DND-41 (cell line): ENCODE results near the gene RARRES1.

ENCODE experiments used
- ATAC-seq: fragments of 200-7000 bp; cut with Tn5 transposase; 3 replicates; pipeline ENCODE4 v1.9.1; 2021; ENCODE audit warnings: low read depth; ENCODE audit not compliant: insufficient read depth
- DNase-seq: peaks from one replicate; pipeline ENCODE4 v3.0.0-alpha.2; 2020
- H2AFZ ChIP-seq: 2 replicates; pipeline ENCODE4 v1.6.0; 2012; ENCODE audit warnings: low read depth, low read length
- H3K27ac ChIP-seq: 2 replicates; pipeline ENCODE4 v1.5.1; 2012; ENCODE audit warnings: low read length, inconsistent platforms
- H3K27me3 ChIP-seq: fragments of 200-600 bp; sonication (generic); 2 replicates; pipeline ENCODE4 v1.6.0; 2012; ENCODE audit warnings: low read length, mild to moderate bottlenecking, inconsistent platforms; ENCODE audit not compliant: insufficient read depth, poor library complexity
- H3K36me3 ChIP-seq: 2 replicates; pipeline ENCODE4 v1.5.1; 2012; ENCODE audit warnings: low read length, inconsistent platforms; ENCODE audit not compliant: insufficient read depth
- H3K4me1 ChIP-seq: 2 replicates; pipeline ENCODE4 v1.5.1; 2012; ENCODE audit warnings: mild to moderate bottlenecking, low read length; ENCODE audit not compliant: insufficient read depth
- H3K4me2 ChIP-seq: 2 replicates; pipeline ENCODE4 v1.6.0; 2012; ENCODE audit warnings: mild to moderate bottlenecking, moderate library complexity, low read length, inconsistent platforms; ENCODE audit not compliant: insufficient read depth
- H3K4me3 ChIP-seq, 2 experiments: fragments of 200-600 bp in 1 of 2; shearing (Covaris generic) in 1 of 2; 2 replicates each; pipeline ENCODE4 v1.5.1; 2012 to 2016; ENCODE audit warnings: inconsistent platforms in 2 of 2, low read length in 2 of 2, mild to moderate bottlenecking in 2 of 2, low read depth in 1 of 2, moderate library complexity in 1 of 2
- H3K79me2 ChIP-seq: 2 replicates; pipeline ENCODE4 v1.6.0; 2012; ENCODE audit warnings: low read length, inconsistent platforms; ENCODE audit not compliant: insufficient read depth
- H3K9ac ChIP-seq: 2 replicates; pipeline ENCODE4 v1.6.0; 2012; ENCODE audit warnings: low read depth, mild to moderate bottlenecking, inconsistent platforms, low read length, moderate library complexity
- H3K9me3 ChIP-seq: 2 replicates; pipeline ENCODE4 v1.5.1; 2012; ENCODE audit warnings: low read length, moderate library complexity, mild to moderate bottlenecking, inconsistent platforms; ENCODE audit not compliant: insufficient read depth, severe bottlenecking
- H4K20me1 ChIP-seq: 2 replicates; pipeline ENCODE4 v1.6.0; 2012; ENCODE audit warnings: low read length; ENCODE audit not compliant: insufficient read depth
- EZH2 ChIP-seq: IDR thresholded peaks from 3 replicates; pipeline ENCODE4 v1.6.1; 2012; ENCODE audit warnings: borderline replicate concordance, low read depth, mild to moderate bottlenecking, moderate library complexity, low read length, inconsistent platforms; ENCODE audit not compliant: severe bottlenecking
- TF ChIP-seq, protein P1 (sequence below): IDR thresholded peaks from 2 replicates; pipeline ENCODE4 v1.5.1; 2012; ENCODE audit warnings: borderline replicate concordance, low read length, moderate library complexity, mild to moderate bottlenecking; ENCODE audit not compliant: poor library complexity, severe bottlenecking; ENCODE audit errors: extremely low read depth

RARRES1 gene

GRCh38 chr3:158678687-158679086 lies 53.6 kb downstream of the RARRES1 start:
- no peak overlapping the region for H3K27ac ChIP-seq
- TF ChIP-seq, protein P1, sequence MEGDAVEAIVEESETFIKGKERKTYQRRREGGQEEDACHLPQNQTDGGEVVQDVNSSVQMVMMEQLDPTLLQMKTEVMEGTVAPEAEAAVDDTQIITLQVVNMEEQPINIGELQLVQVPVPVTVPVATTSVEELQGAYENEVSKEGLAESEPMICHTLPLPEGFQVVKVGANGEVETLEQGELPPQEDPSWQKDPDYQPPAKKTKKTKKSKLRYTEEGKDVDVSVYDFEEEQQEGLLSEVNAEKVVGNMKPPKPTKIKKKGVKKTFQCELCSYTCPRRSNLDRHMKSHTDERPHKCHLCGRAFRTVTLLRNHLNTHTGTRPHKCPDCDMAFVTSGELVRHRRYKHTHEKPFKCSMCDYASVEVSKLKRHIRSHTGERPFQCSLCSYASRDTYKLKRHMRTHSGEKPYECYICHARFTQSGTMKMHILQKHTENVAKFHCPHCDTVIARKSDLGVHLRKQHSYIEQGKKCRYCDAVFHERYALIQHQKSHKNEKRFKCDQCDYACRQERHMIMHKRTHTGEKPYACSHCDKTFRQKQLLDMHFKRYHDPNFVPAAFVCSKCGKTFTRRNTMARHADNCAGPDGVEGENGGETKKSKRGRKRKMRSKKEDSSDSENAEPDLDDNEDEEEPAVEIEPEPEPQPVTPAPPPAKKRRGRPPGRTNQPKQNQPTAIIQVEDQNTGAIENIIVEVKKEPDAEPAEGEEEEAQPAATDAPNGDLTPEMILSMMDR = no peak
- TF ChIP-seq EZH2 = no peak

GRCh38 chr3:158672215-158673176 lies 59.8 kb downstream of the RARRES1 start, which contains the start of gene LXN:
LXN (minus strand) TSS chr3:158672648; CDS start chr3:158672478, 170 bp downstream.
- H3K4me3 ChIP-seq = no peak within 1 kb of the TSS
- no peaks in the 10 kb centered on the region for H3K27me3 ChIP-seq
- H3K9ac ChIP-seq = no peak within 1 kb of the TSS
- no peaks in the 10 kb centered on the region for H4K20me1 ChIP-seq
- no peaks in the 10 kb centered on the region for H3K9me3 ChIP-seq
- ATAC-seq = peak; percentile 91
- no peak within 1 kb of the TSS for H3K4me2 ChIP-seq
- TF ChIP-seq EZH2 = no peak
- TF ChIP-seq, protein P1 = no peak
- peaks cover 50% of the 10 kb centered on the region for H3K36me3 ChIP-seq
- peak; percentile 46 for DNase-seq
- no peaks in the 10 kb centered on the region for H3K4me1 ChIP-seq
- H2AFZ ChIP-seq = no peak within 1 kb of the TSS
- H3K27ac ChIP-seq = no peak within 1 kb of the TSS
- H3K79me2 ChIP-seq = no peaks in the 10 kb centered on the region

More at GRCh38 chr3:158678687-158679086, 53.6 kb downstream of the RARRES1 start:
- Histone ChIP-seq H3K79me2 (no peaks in the 10 kb centered on the region), H3K36me3 (peaks cover 12% of the 10 kb centered on the region; the same call in 1 of the 2 replicates), H3K9ac (no peak overlapping the region), H3K9me3 (no peaks in the 10 kb centered on the region), H4K20me1 (no peaks in the 10 kb centered on the region), H3K4me2 (no peak overlapping the region), H3K4me1 (no peaks in the 10 kb centered on the region), H3K4me3 (no peak overlapping the region), H2AFZ (no peak overlapping the region), H3K27me3 (no peaks in the 10 kb centered on the region)
- DNase-seq = no peak
- ATAC-seq = no peak

GRCh38 chr3:158671821-158672214 lies 60.4 kb downstream of the RARRES1 start:
- DNase-seq = no peak
- no peak for ATAC-seq
- TF ChIP-seq EZH2 = no peak
- peaks cover 53% of the 10 kb centered on the region for H3K36me3 ChIP-seq
- H4K20me1 ChIP-seq = no peaks in the 10 kb centered on the region
- H2AFZ ChIP-seq = no peak overlapping the region
- no peak overlapping the region for H3K4me3 ChIP-seq
- no peak overlapping the region for H3K9ac ChIP-seq
- no peaks in the 10 kb centered on the region for H3K79me2 ChIP-seq
- no peaks in the 10 kb centered on the region for H3K27me3 ChIP-seq
- no peaks in the 10 kb centered on the region for H3K9me3 ChIP-seq
- no peaks in the 10 kb centered on the region for H3K4me1 ChIP-seq
- H3K27ac ChIP-seq = no peak overlapping the region
- no peak overlapping the region for H3K4me2 ChIP-seq

DNA sequence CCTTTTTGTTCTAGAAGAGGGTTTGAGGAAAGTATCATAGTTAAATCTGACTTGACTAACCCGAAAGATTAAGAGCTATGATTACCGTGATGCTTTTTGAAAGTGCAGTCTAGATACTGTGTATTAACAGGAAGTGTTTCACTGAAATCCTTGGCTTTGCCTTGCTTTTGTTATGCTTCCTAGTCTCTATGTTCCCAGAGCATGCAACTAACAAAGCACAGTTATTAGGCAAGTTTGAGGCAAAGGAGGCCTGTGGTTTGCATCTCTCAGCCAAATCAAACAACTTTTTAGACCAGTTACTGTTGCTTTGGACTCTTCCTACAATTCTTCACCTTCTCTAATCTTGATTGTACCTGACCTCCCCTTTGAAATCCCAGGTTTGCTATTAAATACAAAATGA lies 63.8 kb downstream of the RARRES1 start:
- Histone ChIP-seq H2AFZ (no peak overlapping the region), H4K20me1 (peaks cover 3% of the 10 kb centered on the region; the same call in 1 of the 2 replicates), H3K4me1 (no peaks in the 10 kb centered on the region), H3K27ac (no peak overlapping the region), H3K4me3 (no peak overlapping the region), H3K36me3 (peaks cover 84% of the 10 kb centered on the region), H3K4me2 (no peak overlapping the region), H3K27me3 (no peaks in the 10 kb centered on the region), H3K9me3 (no peaks in the 10 kb centered on the region), H3K79me2 (no peaks in the 10 kb centered on the region; the same call in 1 of the 2 replicates), H3K9ac (no peak overlapping the region)
- no peak for DNase-seq
- TF ChIP-seq, protein P1 = no peak
- no peak for TF ChIP-seq EZH2
- no peak for ATAC-seq
